Measurements from ENCODE around the gene C2orf80.

C2orf80 gene

GRCh38 chr2:208153156-208153555 is 36.7 kb downstream of the C2orf80 start:
- TF ChIP-seq CTCF (IDR thresholded peaks at IDR 0.05; ENCODE audit: extremely low read depth, missing control alignments) = no peak
- no peak for DNase-seq (ENCODE audit: low spot score)

GRCh38 chr2:208150956-208151355 is 38.9 kb downstream of the C2orf80 start:
- DNase-seq (ENCODE audit: low spot score) = no peak

GRCh38 chr2:208150094-208150493 is 39.7 kb downstream of the C2orf80 start:
- no peak for TF ChIP-seq CTCF (IDR thresholded peaks at IDR 0.05; ENCODE audit: extremely low read depth, missing control alignments)
- DNase-seq (ENCODE audit: low spot score) = no peak

More at GRCh38 chr2:208150956-208151355, 38.9 kb downstream of the C2orf80 start:
- TF ChIP-seq CTCF (IDR thresholded peaks at IDR 0.05; ENCODE audit: extremely low read depth, missing control alignments) = no peak

- DNase-seq (ENCODE audit: low spot score) = no peak
- TF ChIP-seq CTCF (IDR thresholded peaks at IDR 0.05; ENCODE audit: extremely low read depth, missing control alignments) = no peak
Observed at GRCh38 chr2:208148803-208149202, 41.0 kb downstream of the C2orf80 start.

- TF ChIP-seq CTCF (IDR thresholded peaks at IDR 0.05; ENCODE audit: extremely low read depth, missing control alignments) = no peak
- DNase-seq (ENCODE audit: low spot score) = no peak
Observed at GRCh38 chr2:208147759-208148158, 42.1 kb downstream of the C2orf80 start.

- no peak for DNase-seq (ENCODE audit: low spot score)
- TF ChIP-seq CTCF (IDR thresholded peaks at IDR 0.05; ENCODE audit: extremely low read depth, missing control alignments) = no peak
Observed at GRCh38 chr2:208147008-208147407, 42.8 kb downstream of the C2orf80 start.

GRCh38 chr2:208146006-208146405 is 43.8 kb downstream of the C2orf80 start, which contains the start of gene CRYGB:
CRYGB (minus strand) TSS chr2:208146158; CDS start chr2:208146120, 38 bp downstream.
- no peak for TF ChIP-seq CTCF (IDR thresholded peaks at IDR 0.05; ENCODE audit: extremely low read depth, missing control alignments)
- no peak for DNase-seq (ENCODE audit: low spot score)
